Measurements from ENCODE around the gene SCYGR1.
A peak's percentile ranks its signal among the peaks of the same experiment; 100 is the strongest.
"Not testable (repeated sequence)": the region's sequence is repeated elsewhere in the genome, so short reads cannot be mapped to it uniquely, and the experiment has no call there.

SCYGR1 gene

DNA sequence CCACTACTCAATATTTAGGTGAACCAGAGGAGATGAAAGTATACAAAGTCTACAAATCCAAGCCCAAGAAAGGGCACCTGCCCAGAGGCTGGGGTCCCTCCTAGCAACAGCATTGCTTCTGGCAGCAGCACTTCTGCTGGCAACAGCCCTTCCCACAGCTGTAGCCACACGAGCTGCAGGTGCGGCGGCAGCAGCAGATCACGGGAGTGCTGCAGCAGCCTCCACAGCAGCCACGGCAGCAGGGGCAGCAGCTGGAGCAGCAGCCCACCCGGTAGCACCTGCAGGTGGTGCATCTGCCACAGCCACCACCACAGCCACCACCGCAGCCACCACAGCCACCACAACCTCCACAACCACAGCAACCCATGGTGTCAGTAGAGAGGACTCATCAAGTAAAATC, at the start of gene SCYGR1:
Gene SCYGR1, minus strand, starts transcription at position 367 of the 400 bp plus-strand sequence. Its CDS starts 0 bp downstream, at position 367.
- not testable (repeated sequence) for DNase-seq

GRCh38 chr2:227436436-227437174, 48.9 kb upstream of the SCYGR1 start:
- DNase-seq, result no peak

GRCh38 chr2:227433171-227433570, 45.4 kb upstream of the SCYGR1 start:
- DNase-seq, result no peak

DNA sequence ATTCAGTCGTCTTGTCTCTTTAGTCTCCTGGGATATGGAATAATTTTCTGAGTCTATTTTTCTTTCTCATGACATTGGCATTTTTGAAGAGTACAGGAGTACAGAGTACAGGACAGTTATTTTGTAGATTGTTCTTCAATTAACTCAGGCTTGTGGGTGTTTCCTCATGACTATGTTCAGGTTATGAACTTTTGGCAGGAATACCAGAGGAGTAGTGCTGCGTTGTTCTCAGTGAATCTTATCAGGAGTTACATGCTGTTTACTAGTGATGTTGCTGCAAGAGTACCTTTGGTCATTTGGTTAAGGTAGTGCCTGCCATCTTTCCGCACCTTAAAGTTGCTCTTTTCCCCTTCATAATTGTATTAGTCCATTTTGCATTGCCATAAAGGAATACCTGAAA, 42.9 kb upstream of the SCYGR1 start:
- DNase-seq, result no peak

DNA sequence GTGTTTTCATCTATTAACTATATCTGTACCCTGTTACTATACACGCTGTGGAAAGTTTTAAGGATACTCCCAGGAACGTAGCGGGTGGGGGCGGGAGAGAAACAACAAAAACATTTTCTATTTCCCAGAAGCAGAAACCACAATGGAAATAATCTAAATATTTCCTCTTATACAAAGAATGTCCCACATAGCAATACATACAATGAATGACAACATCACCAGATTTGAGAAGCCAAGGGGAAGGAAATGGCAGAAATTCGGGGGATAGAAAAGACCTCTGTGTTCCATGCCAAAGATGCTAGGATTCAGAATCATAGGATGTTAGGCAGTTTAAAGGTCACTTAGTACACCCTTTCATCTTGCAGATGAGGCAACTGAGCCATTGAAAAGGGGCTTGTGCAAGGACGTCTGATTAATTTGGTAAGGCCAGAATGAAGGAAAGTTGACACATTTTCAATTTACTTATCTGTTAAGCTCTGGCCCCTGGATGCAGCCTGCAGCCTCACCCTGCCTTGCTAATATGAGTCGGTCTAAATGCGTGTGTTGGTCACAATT, 41.1 kb upstream of the SCYGR1 start:
- DNase-seq, result no peak

GRCh38 chr2:227423656-227424499, 36.1 kb upstream of the SCYGR1 start:
- no peak for DNase-seq

- no peak for DNase-seq
Observed at GRCh38 chr2:227420087-227421052, 32.6 kb upstream of the SCYGR1 start.

GRCh38 chr2:227416701-227417100, 29.0 kb upstream of the SCYGR1 start:
- no peak for DNase-seq

GRCh38 chr2:227415538-227416424, 28.0 kb upstream of the SCYGR1 start:
- no peak for DNase-seq

- no peak for DNase-seq
Observed at GRCh38 chr2:227414846-227415245, 27.1 kb upstream of the SCYGR1 start.

DNA sequence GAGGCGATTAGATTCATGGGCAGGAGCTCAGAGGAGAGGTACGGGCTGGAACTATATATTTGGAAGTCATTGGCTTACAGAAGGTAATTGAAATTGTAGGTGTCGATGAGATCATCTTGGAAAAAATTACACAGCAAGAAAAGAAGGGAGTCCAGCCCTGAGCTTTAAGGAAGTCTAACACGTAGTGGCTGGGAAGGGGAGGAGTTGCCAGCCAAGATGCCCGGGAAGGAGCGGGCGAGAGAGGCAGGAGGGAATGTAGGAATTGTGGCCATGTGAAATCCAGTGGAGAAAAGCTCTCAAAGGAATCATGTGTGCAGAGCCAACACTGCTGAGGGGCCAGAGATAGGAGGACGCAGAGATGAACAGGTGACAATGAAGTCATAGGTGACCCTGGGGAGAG, 25.6 kb upstream of the SCYGR1 start:
- no peak for DNase-seq

DNA sequence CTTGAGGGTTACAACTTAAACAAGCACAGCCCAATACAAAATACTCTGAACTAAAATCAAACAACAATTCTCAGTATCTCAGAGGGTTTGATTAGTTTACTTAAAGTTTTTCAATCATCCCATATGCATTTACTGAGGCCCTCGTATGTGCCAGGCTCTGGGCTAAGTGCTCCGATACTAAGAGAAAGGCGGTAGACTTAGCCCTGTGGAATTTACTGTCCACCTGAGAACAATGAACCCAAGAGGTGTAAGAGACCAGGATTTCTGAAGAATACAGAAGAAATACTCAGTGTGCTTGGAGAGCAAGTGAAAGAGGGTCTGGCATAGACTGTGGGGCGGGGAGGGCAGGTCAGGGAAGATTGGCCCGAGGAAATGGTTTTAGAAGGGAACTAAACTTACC, 25.1 kb upstream of the SCYGR1 start:
- no peak for DNase-seq

- DNase-seq, result no peak
Observed at GRCh38 chr2:227411990-227412350, 24.2 kb upstream of the SCYGR1 start.

DNA sequence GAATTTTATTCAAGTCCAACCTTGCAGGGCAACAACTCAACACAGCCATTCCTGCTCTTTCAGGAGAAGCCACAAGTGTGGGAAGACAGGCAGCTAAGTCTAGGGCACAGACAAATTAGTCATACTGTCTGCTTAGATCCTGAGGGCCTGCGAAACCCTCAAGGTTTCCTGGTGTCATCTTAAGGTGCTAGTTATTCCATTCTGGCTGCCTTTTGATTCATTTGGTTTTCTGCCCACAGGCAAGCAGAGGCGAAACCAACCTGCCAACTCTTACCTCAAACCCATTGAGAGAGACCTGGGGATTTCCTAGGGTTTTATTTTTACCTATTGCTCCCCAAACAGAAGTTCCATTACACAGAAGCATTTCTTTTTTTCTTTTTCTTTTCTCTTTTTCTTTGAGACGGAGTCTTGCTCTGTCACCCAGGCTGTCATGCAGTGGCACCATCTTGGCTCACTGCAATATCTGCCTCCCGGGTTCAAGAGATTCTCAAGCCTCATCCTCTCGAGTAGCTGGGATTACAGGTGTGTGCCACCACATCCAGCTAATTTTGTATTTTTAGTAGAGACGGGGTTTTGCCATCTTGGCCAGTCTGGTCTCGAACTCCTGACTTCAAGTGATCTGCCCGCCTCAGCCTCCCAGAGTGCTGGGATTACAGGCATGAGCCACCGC, 23.7 kb upstream of the SCYGR1 start:
- no peak for DNase-seq

DNA sequence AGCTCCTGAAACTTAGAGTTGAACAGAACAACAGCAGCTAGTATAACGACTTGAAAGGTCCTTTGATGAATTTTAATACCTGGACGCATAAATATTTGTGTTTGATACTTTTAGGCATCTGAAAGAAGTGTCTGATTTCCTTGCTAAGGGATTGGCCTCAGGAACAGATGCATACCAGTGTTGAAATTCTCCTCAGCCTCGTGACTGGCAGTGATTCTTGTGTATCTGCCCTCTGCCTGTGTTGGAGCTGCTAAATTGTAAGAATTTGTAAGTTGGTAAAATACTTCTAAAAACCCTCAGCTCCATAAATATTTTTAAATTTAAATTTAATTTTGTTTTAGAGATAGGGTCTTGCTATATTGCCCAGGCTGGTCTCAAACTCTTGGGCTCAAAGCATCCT, 22.4 kb upstream of the SCYGR1 start:
- DNase-seq, result no peak

DNA sequence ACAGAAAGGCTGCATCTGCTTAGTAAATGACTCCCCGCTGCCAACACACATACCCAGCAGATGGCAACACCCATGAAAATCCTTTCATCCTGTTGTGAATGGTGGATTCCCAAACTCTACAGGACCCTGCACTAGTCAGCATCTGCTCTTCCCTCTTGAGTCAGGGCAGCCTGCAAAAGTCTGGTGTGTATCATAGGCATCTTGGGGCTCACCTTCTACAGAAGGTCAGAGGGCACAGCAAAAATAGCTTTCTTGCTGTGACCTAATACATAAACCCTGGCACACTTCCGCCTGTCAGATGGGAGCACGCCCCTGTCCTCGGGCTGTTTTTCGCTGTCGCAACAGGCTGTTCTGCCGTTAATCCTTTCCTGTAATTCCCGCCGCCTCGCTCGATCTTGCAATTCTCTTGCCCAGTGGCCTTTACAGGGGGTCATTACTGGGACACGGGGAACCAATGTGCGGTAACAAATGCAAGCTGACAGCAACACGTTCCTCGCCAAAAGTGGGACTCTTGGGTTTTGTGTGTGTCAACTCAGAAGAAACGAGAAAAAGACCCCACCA, 19.9 kb upstream of the SCYGR1 start:
- DNase-seq, result no peak

DNA sequence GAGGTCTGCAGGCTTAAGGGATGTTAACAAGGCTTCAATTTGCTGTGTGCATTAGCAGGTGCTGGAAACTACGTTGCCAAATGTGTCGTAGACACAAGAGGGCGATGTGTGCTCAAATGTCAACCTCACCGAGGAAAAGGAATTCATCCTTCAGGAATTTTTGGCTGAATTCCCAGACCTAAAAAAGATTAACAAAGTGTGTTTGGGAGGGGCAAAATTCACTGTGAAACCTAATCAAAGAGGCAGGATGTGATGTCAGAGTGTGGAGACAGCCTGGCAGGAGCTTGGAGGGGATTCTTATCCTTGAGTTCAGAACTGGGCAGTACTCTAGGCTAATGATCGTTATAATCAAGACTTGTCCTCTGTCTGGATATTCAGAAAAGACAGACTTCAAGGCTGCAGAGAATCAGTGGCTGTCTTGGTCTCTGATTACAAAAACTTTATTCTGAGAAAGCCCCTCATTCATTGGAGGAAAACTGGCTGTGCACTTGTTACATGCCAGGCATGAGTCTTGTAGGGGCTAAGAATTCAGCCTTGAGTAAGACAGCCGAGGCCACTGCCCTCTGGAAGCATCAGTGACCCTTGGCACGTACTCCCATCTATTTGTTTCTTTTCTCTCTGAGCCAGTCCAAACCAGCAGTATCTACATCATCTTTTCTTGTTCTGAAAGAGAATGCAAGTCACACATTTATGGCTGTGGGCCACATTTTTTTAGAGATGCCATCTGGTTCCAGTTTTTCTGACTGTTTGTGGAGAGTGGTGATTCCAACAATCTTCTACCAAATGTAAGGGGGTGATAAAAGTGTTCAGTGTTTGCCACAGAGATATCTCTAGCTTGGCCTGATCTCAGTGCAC, 18.7 kb upstream of the SCYGR1 start:
- peak; percentile 65 to 76 for DNase-seq

- DNase-seq, result no peak
Observed at GRCh38 chr2:227404585-227405271, 17.0 kb upstream of the SCYGR1 start.

- DNase-seq, result no peak
Observed at GRCh38 chr2:227402959-227403358, 15.2 kb upstream of the SCYGR1 start.

Data from SHP77 (cell line).